ENCODE data around the gene S100P. TPM values are rescaled to one million over a fixed set of nuclear protein-coding genes. Genes with fewer than 3 reads are reported as not detected.

S100P gene
- total and polyA plus RNA-seq, 2 experiments from 2014 or later: 0.80 TPM; not detected in 1

DNA sequence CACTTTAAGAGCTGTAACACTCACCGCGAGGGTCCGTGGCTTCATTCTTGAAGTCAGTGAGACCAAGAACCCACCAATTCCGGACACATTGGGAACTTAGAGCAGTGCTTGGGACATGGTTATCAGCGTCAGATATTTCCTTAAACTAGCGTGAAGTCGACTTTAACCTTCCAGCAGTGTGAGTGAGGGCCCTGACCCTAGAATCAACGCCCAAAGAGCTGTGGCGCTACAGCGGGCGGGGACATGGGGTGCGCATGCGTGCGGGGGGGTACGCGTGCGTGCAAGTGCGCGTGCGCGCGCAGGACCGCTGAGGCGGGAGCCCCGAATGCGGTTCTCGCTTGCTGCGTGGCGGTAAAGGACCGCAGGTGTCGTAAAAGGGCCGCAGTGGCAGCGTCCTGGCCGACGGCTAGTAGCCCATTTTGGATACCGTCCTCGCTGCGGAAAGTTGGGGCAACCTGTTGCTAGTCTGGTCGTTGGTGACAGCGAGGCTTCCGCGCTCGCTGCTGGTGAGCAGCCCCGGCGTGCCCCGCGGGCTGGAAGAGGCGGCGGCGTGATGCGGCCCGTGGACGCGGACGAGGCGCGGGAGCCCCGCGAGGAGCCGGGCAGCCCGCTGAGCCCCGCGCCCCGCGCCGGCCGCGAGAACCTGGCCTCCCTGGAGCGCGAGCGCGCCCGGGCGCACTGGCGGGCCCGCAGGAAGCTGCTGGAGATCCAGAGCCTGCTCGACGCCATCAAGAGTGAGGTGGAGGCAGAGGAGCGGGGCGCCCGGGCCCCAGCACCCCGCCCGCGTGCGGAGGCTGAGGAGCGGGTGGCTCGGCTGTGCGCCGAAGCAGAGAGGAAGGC, 19.8 kb upstream of the S100P start:
- in situ Hi-C loops (cut with MboI): no loop called here
- Histone ChIP-seq H3K9me2 (ENCODE audit: insufficient read depth) (no peaks in the 10 kb centered on the region), H3K4me3 (peak overlapping the region; percentile 84), H3F3A (ENCODE audit: insufficient read depth) (peaks cover 7% of the 10 kb centered on the region), H4K20me1 (ENCODE audit: insufficient read depth) (no peaks in the 10 kb centered on the region; the same call in 1 of the 2 replicates), H3K9ac (peak overlapping the region; percentile 79), H3K4me1 (ENCODE audit: insufficient read depth) (peaks cover 15% of the 10 kb centered on the region), H3K79me2 (ENCODE audit: insufficient read depth) (peaks cover 34% of the 10 kb centered on the region), H3K36me3 (ENCODE audit: low read depth) (no peaks in the 10 kb centered on the region), H2AFZ (peak overlapping the region; percentile 100), H3K27me3 (replicated peaks; ENCODE audit: insufficient read depth) (no peaks in the 10 kb centered on the region), H3K9me3 (ENCODE audit: low read depth) (no peaks in the 10 kb centered on the region), H3K4me2 (ENCODE audit: unreplicated experiment) (peak overlapping the region; percentile 87), H3K27ac (peak overlapping the region; percentile 68)
- peak; percentile 99 for DNase-seq
- WGBS, 2 experiments (ENCODE audit: low coverage in 1 of 2, low lambda C conversion rate in 2 of 2, missing lambda C conversion rate in 2 of 2): 1 to 2% methylated on average over 81 to 83 of the region's 89 CpGs
- TF ChIP-seq EZH2 (IDR thresholded peaks at IDR 0.05; ENCODE audit: insufficient read depth, poor library complexity, severe bottlenecking) (no peak), EZH2phosphoT487 (IDR thresholded peaks at IDR 0.05; ENCODE audit: insufficient read depth, low read depth) (no peak)

DNA sequence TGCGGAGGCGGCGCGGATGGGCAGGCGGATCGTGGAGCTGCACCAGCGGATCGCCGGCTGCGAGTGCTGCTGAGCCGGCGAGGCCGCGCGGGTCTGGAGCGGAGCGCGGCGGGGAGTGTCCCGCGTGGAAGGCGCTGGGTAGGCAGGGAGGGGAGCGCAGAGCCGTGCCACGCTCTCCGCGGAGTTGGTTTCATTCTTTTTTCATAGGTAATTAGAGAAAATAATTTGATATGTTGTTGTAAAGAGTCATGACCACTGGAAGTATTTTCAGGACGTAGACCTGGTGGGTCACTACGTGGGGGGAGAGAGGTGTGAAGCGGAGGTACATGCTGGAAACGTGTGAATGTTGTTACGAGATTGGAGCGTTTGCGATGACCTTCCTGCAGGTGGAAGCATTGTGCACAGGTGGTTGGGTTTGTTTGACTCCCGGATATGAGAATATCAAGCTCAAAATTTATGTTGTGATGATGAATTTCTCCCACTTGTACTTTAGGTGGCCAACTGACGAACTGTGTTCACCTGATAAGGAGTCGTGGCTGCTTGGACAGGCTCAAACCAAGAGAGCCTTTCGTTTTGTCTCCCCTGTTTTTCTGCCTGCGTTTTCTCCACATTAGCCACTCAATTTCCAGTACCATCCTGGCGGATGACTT, 19.1 kb upstream of the S100P start:
- H3K27me3 ChIP-seq (replicated peaks; ENCODE audit: insufficient read depth): no peaks in the 10 kb centered on the region
- H3K36me3 ChIP-seq (ENCODE audit: low read depth): no peaks in the 10 kb centered on the region
- H3K27ac ChIP-seq: peak overlapping the region; percentile 68; the same call in 1 of the 2 replicates
- H3F3A ChIP-seq (ENCODE audit: insufficient read depth): peaks cover 4% of the 10 kb centered on the region
- H4K20me1 ChIP-seq (ENCODE audit: insufficient read depth): no peaks in the 10 kb centered on the region; the same call in 1 of the 2 replicates
- H3K9ac ChIP-seq: peak overlapping the region; percentile 79
- peak; percentile 36 for DNase-seq
- H3K4me3 ChIP-seq: peak overlapping the region; percentile 84
- TF ChIP-seq EZH2phosphoT487 (IDR thresholded peaks at IDR 0.05; ENCODE audit: insufficient read depth, low read depth) (no peak), EZH2 (IDR thresholded peaks at IDR 0.05; ENCODE audit: insufficient read depth, poor library complexity, severe bottlenecking) (no peak)
- H3K9me2 ChIP-seq (ENCODE audit: insufficient read depth): no peaks in the 10 kb centered on the region
- in situ Hi-C loops (cut with MboI): no loop called here
- 8% methylated on average over 40 of the region's 40 CpGs for WGBS, 2 experiments (ENCODE audit: low coverage in 1 of 2, low lambda C conversion rate in 2 of 2, missing lambda C conversion rate in 2 of 2)
- peaks cover 15% of the 10 kb centered on the region for H3K4me1 ChIP-seq (ENCODE audit: insufficient read depth)
- no peaks in the 10 kb centered on the region for H3K9me3 ChIP-seq (ENCODE audit: low read depth)
- H2AFZ ChIP-seq: peak overlapping the region; percentile 100
- peaks cover 34% of the 10 kb centered on the region for H3K79me2 ChIP-seq (ENCODE audit: insufficient read depth)
- H3K4me2 ChIP-seq (ENCODE audit: unreplicated experiment): peak overlapping the region; percentile 87

DNA sequence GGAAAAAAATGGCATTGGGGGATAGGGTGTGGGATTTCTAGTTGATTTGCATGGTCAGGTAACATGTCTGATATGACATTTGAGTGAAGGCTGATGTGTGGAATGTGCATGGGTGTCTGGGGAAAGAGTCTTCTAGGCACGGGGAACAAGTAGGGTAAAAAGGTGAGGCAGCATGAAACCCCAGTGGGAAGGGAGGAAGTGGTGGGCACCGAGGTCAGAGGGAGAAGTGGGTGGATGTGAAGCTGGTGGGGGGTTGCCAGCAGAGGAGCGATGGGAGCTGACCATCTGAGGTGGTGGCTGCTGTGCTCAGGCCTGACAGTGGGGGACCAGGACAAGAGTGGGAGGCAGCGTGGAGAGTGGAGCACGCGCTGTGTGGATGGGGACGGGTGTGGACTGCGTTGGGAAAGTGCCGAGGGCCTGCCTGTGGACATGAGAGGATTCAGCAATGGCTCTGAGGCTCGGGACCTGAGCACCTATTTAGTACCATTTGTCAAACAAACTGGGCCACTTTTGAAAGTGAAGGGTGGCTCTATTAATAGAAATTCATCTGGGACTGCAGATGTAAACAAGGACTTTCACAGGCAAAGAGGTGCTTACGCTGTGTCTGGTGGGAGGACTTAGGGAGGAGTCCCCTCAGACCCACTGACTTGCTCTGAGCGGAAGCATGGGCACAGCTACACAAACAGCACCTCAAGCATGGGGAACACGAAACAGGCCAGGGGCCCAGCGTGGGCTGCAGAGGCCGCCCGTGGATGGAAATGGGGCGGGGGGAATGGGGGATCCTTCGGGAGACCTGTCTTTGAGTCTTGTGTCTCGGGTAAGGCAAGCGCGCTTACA, 16.7 kb upstream of the S100P start:
- Histone ChIP-seq H4K20me1 (ENCODE audit: insufficient read depth) (no peaks in the 10 kb centered on the region; the same call in 1 of the 2 replicates), H3K9ac (no peak overlapping the region), H3K27me3 (replicated peaks; ENCODE audit: insufficient read depth) (no peaks in the 10 kb centered on the region), H3K4me3 (no peak overlapping the region), H3K27ac (no peak overlapping the region), H3K79me2 (ENCODE audit: insufficient read depth) (peaks cover 34% of the 10 kb centered on the region), H3K9me3 (ENCODE audit: low read depth) (no peaks in the 10 kb centered on the region), H2AFZ (no peak overlapping the region), H3F3A (ENCODE audit: insufficient read depth) (peaks cover 4% of the 10 kb centered on the region), H3K36me3 (ENCODE audit: low read depth) (no peaks in the 10 kb centered on the region), H3K4me2 (ENCODE audit: unreplicated experiment) (peak overlapping the region; percentile 43), H3K9me2 (ENCODE audit: insufficient read depth) (no peaks in the 10 kb centered on the region), H3K4me1 (ENCODE audit: insufficient read depth) (peaks cover 15% of the 10 kb centered on the region)
- in situ Hi-C loops (cut with MboI): no loop called here
- TF ChIP-seq EZH2 (IDR thresholded peaks at IDR 0.05; ENCODE audit: insufficient read depth, poor library complexity, severe bottlenecking) (no peak), EZH2phosphoT487 (IDR thresholded peaks at IDR 0.05; ENCODE audit: insufficient read depth, low read depth) (no peak)
- 93 to 97% methylated on average over 21 of the region's 21 CpGs for WGBS, 2 experiments (ENCODE audit: low coverage in 1 of 2, low lambda C conversion rate in 2 of 2, missing lambda C conversion rate in 2 of 2)
- no peak for DNase-seq

Data from GM23248 (cell line).